NCI-H2107 treated with DMSO at 0.1 percent for 48 hours (cell line): ENCODE data around the gene SYNGR4.
A peak's percentile ranks its signal among the peaks of the same experiment; 100 is the strongest.
"Not testable (repeated sequence)": the region's sequence is repeated elsewhere in the genome, so short reads cannot be mapped to it uniquely, and the experiment has no call there.

ENCODE experiments used
- DNase-seq: peaks from one replicate; lab custom pipeline; 2025; ENCODE audit not compliant: unreplicated experiment; lab: John Stamatoyannopoulos, UW

Gene SYNGR4

DNA sequence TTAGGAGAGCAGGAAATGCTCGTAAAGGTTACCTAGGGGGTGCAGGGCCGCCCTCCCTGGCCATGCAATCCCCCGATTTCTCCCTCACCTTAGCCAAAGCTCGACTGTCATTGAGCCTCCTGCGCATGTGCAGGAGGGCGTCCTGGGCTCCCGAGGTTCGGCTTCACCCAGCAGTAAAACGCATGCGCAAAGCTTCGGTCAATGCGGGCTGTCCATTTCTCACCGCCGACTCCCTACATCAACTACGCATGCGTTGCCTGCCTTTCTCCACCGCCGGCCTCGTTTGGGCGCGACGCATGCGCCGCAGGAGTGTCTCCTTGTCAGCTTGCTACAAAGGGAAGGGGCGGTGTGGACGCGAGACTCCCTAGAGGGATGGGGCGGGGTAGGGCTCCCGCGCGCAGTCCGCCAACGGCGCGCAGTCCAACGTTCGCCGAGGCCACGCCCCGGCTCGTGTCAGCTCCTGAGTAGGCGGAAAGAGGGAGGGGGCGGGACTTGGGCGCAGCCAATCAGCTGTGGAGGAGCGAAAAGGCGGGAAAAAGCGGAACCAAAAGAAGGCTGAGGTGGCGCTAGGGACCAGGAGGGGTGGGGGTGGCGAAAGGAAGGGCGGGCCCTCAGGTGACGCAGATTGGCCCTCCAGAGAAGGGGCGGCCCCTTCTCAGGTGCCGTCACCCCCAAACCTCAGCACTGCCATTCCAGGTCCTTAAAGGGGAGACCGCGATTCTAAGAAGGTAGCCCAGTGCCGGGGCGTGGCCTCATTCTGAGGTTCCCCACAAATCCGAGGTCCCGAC lies at the start of gene SYNGR4, which contains the start of gene TMEM143:
Gene SYNGR4, plus strand, starts transcription at position 558 of the 788 bp plus-strand sequence. CDS start 1,476 bp downstream, outside the sequence.
Gene TMEM143, minus strand, starts transcription at position 131 of the 788 bp plus-strand sequence. Its CDS starts 20 bp downstream, at position 111.
- peak; percentile 99 for DNase-seq

DNA sequence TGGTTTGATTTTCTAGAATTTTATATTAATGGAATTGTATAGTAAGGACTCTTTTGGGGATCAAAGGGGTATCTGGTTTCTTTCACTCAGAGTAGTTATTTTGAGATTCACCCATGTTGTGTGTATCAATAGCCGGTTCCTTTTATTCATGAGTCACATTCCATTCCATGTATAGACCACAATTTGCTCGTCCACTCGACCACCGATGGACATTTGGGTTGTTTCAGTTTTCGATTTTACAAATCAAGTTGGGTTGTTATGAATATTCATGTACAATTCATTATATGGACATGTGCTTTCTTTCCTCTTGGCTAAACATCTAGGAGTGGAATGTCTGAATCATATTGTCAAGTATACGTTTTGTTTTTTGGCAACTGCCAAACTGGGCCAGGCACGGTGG lies 48.5 kb upstream of the SYNGR4 start:
- DNase-seq = no peak

- DNase-seq = not testable (repeated sequence)
Observed at GRCh38 chr19:48317708-48317960, 46.5 kb upstream of the SYNGR4 start.

- DNase-seq = no peak
Observed at GRCh38 chr19:48318286-48318987, 45.7 kb upstream of the SYNGR4 start.

DNA sequence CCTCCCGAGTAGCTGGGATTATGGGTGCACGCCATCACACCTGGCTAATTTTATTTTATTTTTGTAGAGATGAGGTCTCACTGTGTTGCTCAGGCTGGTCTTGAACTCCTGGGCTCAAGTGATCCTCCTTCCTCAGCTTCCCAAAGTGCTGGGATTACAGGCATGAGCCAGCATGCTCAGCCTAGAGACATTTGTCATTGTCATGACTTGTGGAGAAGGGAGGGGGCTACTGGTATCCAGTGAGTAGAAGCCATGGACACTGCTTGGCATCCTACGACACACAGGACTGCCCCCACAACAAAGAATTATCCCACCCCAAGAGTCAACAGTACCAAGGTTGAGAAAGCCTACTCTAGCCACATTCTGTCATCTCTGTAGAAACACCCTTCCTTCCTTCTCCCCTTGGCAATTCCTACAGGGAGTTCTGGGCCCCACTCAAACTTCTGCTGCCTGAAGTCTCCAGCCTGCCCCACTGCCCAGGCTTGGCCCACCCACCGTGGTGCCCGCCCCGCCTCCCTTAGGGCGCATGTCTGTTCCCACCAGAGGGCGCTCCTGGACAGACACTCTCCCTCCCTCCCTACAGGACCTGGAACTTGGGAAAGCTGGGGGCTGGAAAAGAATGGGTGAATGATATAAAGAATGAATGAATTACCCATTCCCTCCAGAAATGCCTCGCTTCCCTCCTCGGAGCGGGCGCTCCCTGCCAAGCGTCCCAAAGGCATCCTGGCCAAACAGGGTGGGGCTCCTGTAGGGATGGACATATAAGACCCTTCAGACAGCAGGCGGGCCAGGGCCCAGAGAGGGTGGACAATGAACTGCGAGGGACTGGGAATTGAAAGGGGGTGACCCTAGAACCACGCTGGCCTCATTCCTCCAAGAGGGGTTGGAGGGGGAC lies 44.3 kb upstream of the SYNGR4 start:
- peak; percentile 35 for DNase-seq

GRCh38 chr19:48321372-48321621 lies 42.9 kb upstream of the SYNGR4 start:
- DNase-seq = peak; percentile 92

- DNase-seq = peak; percentile 88
Observed at GRCh38 chr19:48321622-48322591, 42.3 kb upstream of the SYNGR4 start.

DNA sequence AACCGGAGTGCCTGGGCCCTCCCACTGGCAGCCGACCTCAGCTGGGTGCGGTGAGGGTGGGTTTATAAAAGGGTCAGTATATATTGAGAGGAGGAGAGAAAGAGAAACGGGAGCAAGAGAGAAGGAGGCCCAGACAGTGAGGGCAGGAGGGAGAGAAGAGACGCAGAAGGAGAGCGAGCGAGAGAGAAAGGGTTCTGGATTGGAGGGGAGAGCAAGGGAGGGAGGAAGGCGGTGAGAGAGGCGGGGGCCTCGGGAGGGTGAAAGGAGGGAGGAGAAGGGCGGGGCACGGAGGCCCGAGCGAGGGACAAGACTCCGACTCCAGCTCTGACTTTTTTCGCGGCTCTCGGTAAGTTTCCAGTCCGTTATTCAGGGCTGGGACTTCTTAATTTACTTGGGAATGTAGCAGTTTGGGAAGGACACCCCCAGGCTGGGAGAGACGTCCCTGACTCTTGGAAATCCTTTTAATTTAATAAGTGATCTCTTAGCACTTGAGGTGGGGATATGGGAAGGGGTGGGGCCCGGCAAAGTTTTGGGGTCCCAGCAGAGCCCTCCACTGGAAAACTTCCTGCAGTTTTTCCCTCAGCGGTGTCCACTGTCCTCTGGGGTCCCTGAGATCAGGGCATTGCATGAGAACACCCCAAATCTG lies 38.8 kb upstream of the SYNGR4 start, which contains the start of gene EMP3:
Gene EMP3, plus strand, starts transcription at position 288 of the 646 bp plus-strand sequence. CDS start 1,293 bp downstream, outside the sequence.
- no peak for DNase-seq

GRCh38 chr19:48329167-48329891 lies 34.8 kb upstream of the SYNGR4 start:
- no peak for DNase-seq

- peak; percentile 86 for DNase-seq
Observed at GRCh38 chr19:48330012-48330681, 34.0 kb upstream of the SYNGR4 start.

- no peak for DNase-seq
Observed at GRCh38 chr19:48332351-48332661, 31.9 kb upstream of the SYNGR4 start.

GRCh38 chr19:48332662-48333466 lies 31.3 kb upstream of the SYNGR4 start:
- peak; percentile 99 for DNase-seq

- peak; percentile 65 for DNase-seq
Observed at GRCh38 chr19:48333467-48334384, 30.4 kb upstream of the SYNGR4 start.

- no peak for DNase-seq
Observed at GRCh38 chr19:48338253-48338755, 25.9 kb upstream of the SYNGR4 start.

DNA sequence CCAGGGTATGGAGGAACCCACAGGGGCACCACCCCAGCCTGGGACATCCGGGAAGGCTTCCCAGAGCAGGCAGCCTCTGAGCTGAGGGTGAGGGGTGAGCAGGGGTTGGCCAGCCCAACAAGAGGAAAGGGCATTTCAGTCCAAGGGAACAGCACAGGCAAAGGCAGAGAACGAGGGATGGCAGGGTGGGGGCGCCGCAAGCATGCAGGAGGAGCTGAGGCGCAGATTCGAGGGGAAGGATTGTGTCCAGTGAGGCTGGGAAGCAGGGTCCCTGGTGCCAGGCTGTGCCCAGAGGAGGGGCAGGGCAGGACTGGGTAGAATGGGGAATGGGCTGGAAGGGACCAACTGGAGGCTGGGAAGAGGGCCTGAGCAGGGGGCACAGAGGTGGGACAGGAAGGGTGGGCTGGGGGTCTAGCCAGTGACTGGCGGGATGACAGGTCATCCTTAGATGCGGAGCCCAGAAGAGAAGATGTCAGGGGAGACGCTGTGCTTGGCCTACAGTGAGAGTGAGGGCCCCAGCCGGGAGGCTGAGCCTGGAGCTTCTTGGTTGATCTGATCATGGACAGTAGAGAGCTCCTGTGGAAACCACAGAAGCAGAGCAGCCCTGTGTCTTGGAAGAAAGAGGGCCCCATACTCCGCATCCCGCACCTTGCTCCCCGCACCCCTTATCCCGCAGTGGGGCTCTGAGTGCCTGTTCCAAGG lies 25.2 kb upstream of the SYNGR4 start:
- no peak for DNase-seq

DNA sequence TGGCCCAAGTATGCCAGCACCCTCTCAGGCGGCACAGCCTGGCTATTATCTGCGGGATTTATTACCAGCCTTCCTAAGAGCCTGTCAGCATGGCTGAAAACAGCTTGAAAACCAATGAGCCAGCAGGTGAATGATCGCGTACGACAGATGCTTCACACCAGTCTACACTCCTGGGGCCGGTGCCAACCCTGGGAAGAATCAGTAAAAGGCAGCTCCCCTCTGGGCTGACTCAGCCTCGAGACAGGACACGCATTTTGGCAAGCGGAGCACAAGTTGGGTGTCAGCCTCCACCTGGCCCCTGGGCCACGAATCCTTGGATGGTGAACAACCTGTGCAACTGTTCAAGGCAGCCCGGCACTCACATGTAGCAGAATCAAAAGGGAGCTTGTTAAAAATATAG lies 23.2 kb upstream of the SYNGR4 start:
- DNase-seq = peak; percentile 66
